ENCODE measurements around the gene IGFBP5. TPM values are rescaled to one million over a fixed set of nuclear protein-coding genes. Genes with fewer than 3 reads are reported as not detected.

Gene IGFBP5
- total RNA-seq, 1 experiment from 2014 or later: not detected

GRCh38 chr2:216657980-216658379 is 37.4 kb downstream of the IGFBP5 start:
- no peaks in the 10 kb centered on the region for H3K9me2 ChIP-seq (replicated peaks; ENCODE audit: insufficient read depth, low read length)
- H3K27me3 ChIP-seq (ENCODE audit: low read length): no peaks in the 10 kb centered on the region
- H3K4me3 ChIP-seq (ENCODE audit: low read length): no peak overlapping the region
- no peaks in the 10 kb centered on the region for H4K20me1 ChIP-seq (ENCODE audit: insufficient read depth, low read depth, low read length)
- no peak overlapping the region for H3K9ac ChIP-seq (ENCODE audit: low read length)
- H3K4me2 ChIP-seq (ENCODE audit: low read depth, low read length, poor library complexity, severe bottlenecking): no peak overlapping the region
- H3K27ac ChIP-seq (ENCODE audit: low read length): no peak overlapping the region
- H2AFZ ChIP-seq (ENCODE audit: low read length): no peak overlapping the region
- no peaks in the 10 kb centered on the region for H3K79me2 ChIP-seq (ENCODE audit: low read length)
- no peak for DNase-seq
- no peaks in the 10 kb centered on the region for H3K4me1 ChIP-seq (ENCODE audit: low read length)
- no peaks in the 10 kb centered on the region for H3K36me3 ChIP-seq (ENCODE audit: insufficient read depth, low read length)
- no peaks in the 10 kb centered on the region for H3K9me3 ChIP-seq (ENCODE audit: low read length)

GRCh38 chr2:216657086-216657855 is 38.1 kb downstream of the IGFBP5 start:
- Histone ChIP-seq H3K4me3 (ENCODE audit: low read length) (no peak overlapping the region), H3K9me3 (ENCODE audit: low read length) (no peaks in the 10 kb centered on the region), H3K4me2 (ENCODE audit: low read depth, low read length, poor library complexity, severe bottlenecking) (no peak overlapping the region), H3K9ac (ENCODE audit: low read length) (no peak overlapping the region), H3K27me3 (ENCODE audit: low read length) (no peaks in the 10 kb centered on the region), H3K9me2 (replicated peaks; ENCODE audit: insufficient read depth, low read length) (no peaks in the 10 kb centered on the region), H2AFZ (ENCODE audit: low read length) (no peak overlapping the region), H3K27ac (ENCODE audit: low read length) (no peak overlapping the region), H4K20me1 (ENCODE audit: insufficient read depth, low read depth, low read length) (no peaks in the 10 kb centered on the region), H3K4me1 (ENCODE audit: low read length) (no peaks in the 10 kb centered on the region), H3K36me3 (ENCODE audit: insufficient read depth, low read length) (no peaks in the 10 kb centered on the region), H3K79me2 (ENCODE audit: low read length) (no peaks in the 10 kb centered on the region)
- DNase-seq: no peak

- Histone ChIP-seq H3K4me1 (ENCODE audit: low read length) (no peaks in the 10 kb centered on the region), H3K27ac (ENCODE audit: low read length) (no peak overlapping the region), H3K4me3 (ENCODE audit: low read length) (no peak overlapping the region), H2AFZ (ENCODE audit: low read length) (no peak overlapping the region), H3K79me2 (ENCODE audit: low read length) (no peaks in the 10 kb centered on the region), H3K36me3 (ENCODE audit: insufficient read depth, low read length) (no peaks in the 10 kb centered on the region), H3K9ac (ENCODE audit: low read length) (no peak overlapping the region), H3K4me2 (ENCODE audit: low read depth, low read length, poor library complexity, severe bottlenecking) (no peak overlapping the region), H4K20me1 (ENCODE audit: insufficient read depth, low read depth, low read length) (no peaks in the 10 kb centered on the region), H3K9me2 (replicated peaks; ENCODE audit: insufficient read depth, low read length) (no peaks in the 10 kb centered on the region), H3K27me3 (ENCODE audit: low read length) (no peaks in the 10 kb centered on the region), H3K9me3 (ENCODE audit: low read length) (no peaks in the 10 kb centered on the region)
- DNase-seq: no peak
Observed at GRCh38 chr2:216654528-216655052, 40.8 kb downstream of the IGFBP5 start.

GRCh38 chr2:216653931-216654365 is 41.4 kb downstream of the IGFBP5 start:
- H3K4me1 ChIP-seq (ENCODE audit: low read length): no peaks in the 10 kb centered on the region
- no peak for DNase-seq
- no peaks in the 10 kb centered on the region for H3K9me2 ChIP-seq (replicated peaks; ENCODE audit: insufficient read depth, low read length)

GRCh38 chr2:216653093-216653799 is 42.1 kb downstream of the IGFBP5 start:
- H3K27me3 ChIP-seq (ENCODE audit: low read length): no peaks in the 10 kb centered on the region
- no peak overlapping the region for H3K9ac ChIP-seq (ENCODE audit: low read length)
- H3K79me2 ChIP-seq (ENCODE audit: low read length): no peaks in the 10 kb centered on the region
- no peak overlapping the region for H3K4me2 ChIP-seq (ENCODE audit: low read depth, low read length, poor library complexity, severe bottlenecking)
- no peak for DNase-seq
- no peaks in the 10 kb centered on the region for H3K9me2 ChIP-seq (replicated peaks; ENCODE audit: insufficient read depth, low read length)
- no peaks in the 10 kb centered on the region for H4K20me1 ChIP-seq (ENCODE audit: insufficient read depth, low read depth, low read length)
- H3K4me3 ChIP-seq (ENCODE audit: low read length): no peak overlapping the region
- no peak overlapping the region for H3K27ac ChIP-seq (ENCODE audit: low read length)
- no peaks in the 10 kb centered on the region for H3K4me1 ChIP-seq (ENCODE audit: low read length)
- no peak overlapping the region for H2AFZ ChIP-seq (ENCODE audit: low read length)
- H3K9me3 ChIP-seq (ENCODE audit: low read length): no peaks in the 10 kb centered on the region
- no peaks in the 10 kb centered on the region for H3K36me3 ChIP-seq (ENCODE audit: insufficient read depth, low read length)

More at GRCh38 chr2:216653931-216654365, 41.4 kb downstream of the IGFBP5 start:
- Histone ChIP-seq H3K9me3 (ENCODE audit: low read length) (no peaks in the 10 kb centered on the region), H2AFZ (ENCODE audit: low read length) (no peak overlapping the region), H3K9ac (ENCODE audit: low read length) (no peak overlapping the region), H3K4me3 (ENCODE audit: low read length) (no peak overlapping the region), H3K36me3 (ENCODE audit: insufficient read depth, low read length) (no peaks in the 10 kb centered on the region), H3K79me2 (ENCODE audit: low read length) (no peaks in the 10 kb centered on the region), H3K27me3 (ENCODE audit: low read length) (no peaks in the 10 kb centered on the region), H4K20me1 (ENCODE audit: insufficient read depth, low read depth, low read length) (no peaks in the 10 kb centered on the region), H3K27ac (ENCODE audit: low read length) (no peak overlapping the region), H3K4me2 (ENCODE audit: low read depth, low read length, poor library complexity, severe bottlenecking) (no peak overlapping the region)

GRCh38 chr2:216652566-216652965 is 42.8 kb downstream of the IGFBP5 start:
- Histone ChIP-seq H3K9me3 (ENCODE audit: low read length) (no peaks in the 10 kb centered on the region), H3K4me1 (ENCODE audit: low read length) (no peaks in the 10 kb centered on the region), H3K4me2 (ENCODE audit: low read depth, low read length, poor library complexity, severe bottlenecking) (no peak overlapping the region), H2AFZ (ENCODE audit: low read length) (no peak overlapping the region), H3K27me3 (ENCODE audit: low read length) (no peaks in the 10 kb centered on the region), H3K36me3 (ENCODE audit: insufficient read depth, low read length) (no peaks in the 10 kb centered on the region), H3K4me3 (ENCODE audit: low read length) (no peak overlapping the region), H4K20me1 (ENCODE audit: insufficient read depth, low read depth, low read length) (no peaks in the 10 kb centered on the region), H3K79me2 (ENCODE audit: low read length) (no peaks in the 10 kb centered on the region), H3K9ac (ENCODE audit: low read length) (no peak overlapping the region), H3K9me2 (replicated peaks; ENCODE audit: insufficient read depth, low read length) (no peaks in the 10 kb centered on the region), H3K27ac (ENCODE audit: low read length) (no peak overlapping the region)
- no peak for DNase-seq

- no peak overlapping the region for H3K9ac ChIP-seq (ENCODE audit: low read length)
- H3K9me2 ChIP-seq (replicated peaks; ENCODE audit: insufficient read depth, low read length): no peaks in the 10 kb centered on the region
- no peaks in the 10 kb centered on the region for H3K36me3 ChIP-seq (ENCODE audit: insufficient read depth, low read length)
- H2AFZ ChIP-seq (ENCODE audit: low read length): no peak overlapping the region
- H3K27ac ChIP-seq (ENCODE audit: low read length): no peak overlapping the region
- no peak overlapping the region for H3K4me3 ChIP-seq (ENCODE audit: low read length)
- H3K4me2 ChIP-seq (ENCODE audit: low read depth, low read length, poor library complexity, severe bottlenecking): no peak overlapping the region
- DNase-seq: no peak
- H4K20me1 ChIP-seq (ENCODE audit: insufficient read depth, low read depth, low read length): no peaks in the 10 kb centered on the region
- no peaks in the 10 kb centered on the region for H3K4me1 ChIP-seq (ENCODE audit: low read length)
- H3K9me3 ChIP-seq (ENCODE audit: low read length): no peaks in the 10 kb centered on the region
- H3K79me2 ChIP-seq (ENCODE audit: low read length): no peaks in the 10 kb centered on the region
- H3K27me3 ChIP-seq (ENCODE audit: low read length): no peaks in the 10 kb centered on the region
Observed at GRCh38 chr2:216651351-216651881, 43.9 kb downstream of the IGFBP5 start.

- Histone ChIP-seq H3K4me2 (ENCODE audit: low read depth, low read length, poor library complexity, severe bottlenecking) (no peak overlapping the region), H3K36me3 (ENCODE audit: insufficient read depth, low read length) (no peaks in the 10 kb centered on the region)
Observed at GRCh38 chr2:216650626-216651257, 44.6 kb downstream of the IGFBP5 start.

More at GRCh38 chr2:216650626-216651257, 44.6 kb downstream of the IGFBP5 start:
- Histone ChIP-seq H3K27me3 (ENCODE audit: low read length) (no peaks in the 10 kb centered on the region), H3K4me1 (ENCODE audit: low read length) (no peaks in the 10 kb centered on the region), H3K79me2 (ENCODE audit: low read length) (no peaks in the 10 kb centered on the region), H3K27ac (ENCODE audit: low read length) (no peak overlapping the region), H4K20me1 (ENCODE audit: insufficient read depth, low read depth, low read length) (no peaks in the 10 kb centered on the region), H3K9ac (ENCODE audit: low read length) (no peak overlapping the region), H3K9me2 (replicated peaks; ENCODE audit: insufficient read depth, low read length) (no peaks in the 10 kb centered on the region), H3K9me3 (ENCODE audit: low read length) (no peaks in the 10 kb centered on the region), H3K4me3 (ENCODE audit: low read length) (no peak overlapping the region), H2AFZ (ENCODE audit: low read length) (no peak overlapping the region)
- no peak for DNase-seq

All from Karpas-422 (cell line).